ENCODE data around the gene CDH5. TPM values are rescaled to one million over a fixed set of nuclear protein-coding genes. Genes with fewer than 3 reads are reported as not detected.

CDH5 gene
- polyA plus RNA-seq, 1 of the 3 experiments (the other 2 are of a cell fraction): not detected

DNA sequence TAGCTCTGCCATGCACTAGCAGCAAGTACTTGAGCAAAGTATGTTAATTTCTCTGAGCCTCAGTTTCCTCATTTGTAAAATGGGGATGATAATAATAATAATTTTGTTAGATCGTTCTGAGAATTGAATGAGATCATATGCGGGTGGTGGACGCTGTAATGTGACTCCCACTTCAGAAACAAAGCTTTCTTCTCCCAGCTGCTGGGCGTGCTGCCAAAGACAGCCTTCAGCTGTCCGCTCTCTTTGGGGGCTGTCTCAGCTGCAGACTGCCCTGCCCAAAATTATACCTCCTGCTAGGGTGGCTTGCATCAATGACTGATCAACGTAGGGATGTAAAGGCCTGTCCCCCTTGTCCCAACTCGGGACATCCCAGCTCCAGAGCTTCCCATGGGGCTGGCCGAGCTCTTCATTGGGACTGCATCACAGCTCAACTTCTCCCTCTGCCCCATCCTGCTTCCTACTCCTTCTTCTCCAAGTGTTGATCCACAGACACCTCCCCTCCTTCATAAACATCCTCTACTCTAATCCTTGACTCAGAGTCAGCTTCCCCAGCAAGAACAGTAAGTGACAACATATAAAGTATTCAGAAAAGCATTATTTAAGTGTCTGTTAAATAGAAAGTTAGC, 30.7 kb upstream of the CDH5 start:
- DNase-seq: no peak
- Histone ChIP-seq H3K36me3 (replicated peaks in 1 of 2; ENCODE audit: control insufficient read depth in 1 of 2, insufficient read depth in 2 of 2, low read length in 1 of 2) (no peaks in the 10 kb centered on the region), H3K4me2 (no peak overlapping the region), H4K20me1 (ENCODE audit: insufficient read depth) (no peaks in the 10 kb centered on the region), H2AFZ (ENCODE audit: low read depth) (no peak overlapping the region), H3K27me3 (ENCODE audit: insufficient read depth) (peaks cover 3% of the 10 kb centered on the region), H3K9me3 (no peaks in the 10 kb centered on the region), H3K4me3 (ENCODE audit: low read depth in 2 of 2, low read length in 1 of 2) (no peak overlapping the region), H3F3A (replicated peaks; ENCODE audit: insufficient read depth) (no peaks in the 10 kb centered on the region), H3K4me1 (ENCODE audit: control insufficient read depth in 1 of 2, insufficient read depth in 2 of 2, low read depth in 1 of 2, low read length in 1 of 2) (no peaks in the 10 kb centered on the region; a peak in 1 of 4 replicates), H3K9me2 (no peaks in the 10 kb centered on the region), H3K79me2 (ENCODE audit: insufficient read depth) (no peaks in the 10 kb centered on the region), H3K9ac (no peak overlapping the region), H3K27ac (ENCODE audit: low read depth in 2 of 2, low read length in 1 of 2) (no peak overlapping the region)
- ChIA-PET POLR2A (no interaction called here), CTCF (interaction anchor here (0.6 to 2.8 kb wide), 5 partner anchors 8 to 21 kb away, joined by 3 to 12 read pairs (median 8); no protein-coding TSS in a partner anchor)
- TF ChIP-seq MXI1 (IDR thresholded peaks at IDR 0.05; ENCODE audit: low read depth, low read length): no peak
- 0 out of 2 replicates have a peak, but pooled peaks have one; percentile 14 for TF ChIP-seq NFIC (IDR thresholded peaks at IDR 0.05; ENCODE audit: borderline replicate concordance)
- no peak for TF ChIP-seq EZH2phosphoT487 (IDR thresholded peaks at IDR 0.05; ENCODE audit: borderline replicate concordance, low read depth)
- WGBS (ENCODE audit: low lambda C conversion rate): 16% methylated on average over 8 of the region's 8 CpGs

- WGBS (ENCODE audit: low lambda C conversion rate): 38% methylated on average over 9 of the region's 9 CpGs
Measured at GRCh38 chr16:66337463-66338188, 28.9 kb upstream of the CDH5 start.

More at GRCh38 chr16:66337463-66338188, 28.9 kb upstream of the CDH5 start:
- no peak overlapping the region for H3K4me3 ChIP-seq (ENCODE audit: low read depth in 2 of 2, low read length in 1 of 2)
- H3K9ac ChIP-seq: no peak overlapping the region
- H3F3A ChIP-seq (replicated peaks; ENCODE audit: insufficient read depth): no peaks in the 10 kb centered on the region
- H3K27me3 ChIP-seq (ENCODE audit: insufficient read depth): peaks cover 8% of the 10 kb centered on the region
- ChIA-PET POLR2A (no interaction called here), CTCF (interaction anchor here (0.9 to 2.8 kb wide), 4 partner anchors 8 to 62 kb away, joined by 3 to 12 read pairs (median 4); no protein-coding TSS in a partner anchor)
- no peaks in the 10 kb centered on the region; a peak in 1 of 4 replicates for H3K4me1 ChIP-seq (ENCODE audit: control insufficient read depth in 1 of 2, insufficient read depth in 2 of 2, low read depth in 1 of 2, low read length in 1 of 2)
- TF ChIP-seq IRF3 (IDR thresholded peaks at IDR 0.05; ENCODE audit: low read depth, low read length) (no peak), TEAD4 (IDR thresholded peaks at IDR 0.05; ENCODE audit: borderline replicate concordance, insufficient read depth) (no peak), POLR2AphosphoS5 (IDR thresholded peaks at IDR 0.05; ENCODE audit: low read depth, low read length) (no peak), NFIC (IDR thresholded peaks at IDR 0.05; ENCODE audit: borderline replicate concordance) (no peak), RAD21 (IDR thresholded peaks at IDR 0.05; ENCODE audit: low read length) (no peak), NRF1 (IDR thresholded peaks at IDR 0.05; ENCODE audit: low read depth, low read length) (no peak)
- TF ChIP-seq, protein P1, sequence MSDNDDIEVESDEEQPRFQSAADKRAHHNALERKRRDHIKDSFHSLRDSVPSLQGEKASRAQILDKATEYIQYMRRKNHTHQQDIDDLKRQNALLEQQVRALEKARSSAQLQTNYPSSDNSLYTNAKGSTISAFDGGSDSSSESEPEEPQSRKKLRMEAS (IDR thresholded peaks at IDR 0.05; ENCODE audit: low read depth): no peak
- H3K4me2 ChIP-seq: no peak overlapping the region
- no peak overlapping the region for H2AFZ ChIP-seq (ENCODE audit: low read depth)
- DNase-seq: no peak
- H3K36me3 ChIP-seq (replicated peaks in 1 of 2; ENCODE audit: control insufficient read depth in 1 of 2, insufficient read depth in 2 of 2, low read length in 1 of 2): no peaks in the 10 kb centered on the region
- H3K9me2 ChIP-seq: no peaks in the 10 kb centered on the region
- H3K79me2 ChIP-seq (ENCODE audit: insufficient read depth): no peaks in the 10 kb centered on the region
- H3K9me3 ChIP-seq: no peaks in the 10 kb centered on the region
- H3K27ac ChIP-seq (ENCODE audit: low read depth in 2 of 2, low read length in 1 of 2): no peak overlapping the region
- no peaks in the 10 kb centered on the region for H4K20me1 ChIP-seq (ENCODE audit: insufficient read depth)
